ENCODE results near the gene PTPRM. TPM values are rescaled to one million over a fixed set of nuclear protein-coding genes. Genes with fewer than 3 reads are reported as not detected.

The PTPRM gene
- total and polyA plus RNA-seq, 2 of the 8 experiments (the other 6 are each of a cell fraction or from before 2014, with no cell fraction given) = 4.1 to 7.0 TPM

DNA sequence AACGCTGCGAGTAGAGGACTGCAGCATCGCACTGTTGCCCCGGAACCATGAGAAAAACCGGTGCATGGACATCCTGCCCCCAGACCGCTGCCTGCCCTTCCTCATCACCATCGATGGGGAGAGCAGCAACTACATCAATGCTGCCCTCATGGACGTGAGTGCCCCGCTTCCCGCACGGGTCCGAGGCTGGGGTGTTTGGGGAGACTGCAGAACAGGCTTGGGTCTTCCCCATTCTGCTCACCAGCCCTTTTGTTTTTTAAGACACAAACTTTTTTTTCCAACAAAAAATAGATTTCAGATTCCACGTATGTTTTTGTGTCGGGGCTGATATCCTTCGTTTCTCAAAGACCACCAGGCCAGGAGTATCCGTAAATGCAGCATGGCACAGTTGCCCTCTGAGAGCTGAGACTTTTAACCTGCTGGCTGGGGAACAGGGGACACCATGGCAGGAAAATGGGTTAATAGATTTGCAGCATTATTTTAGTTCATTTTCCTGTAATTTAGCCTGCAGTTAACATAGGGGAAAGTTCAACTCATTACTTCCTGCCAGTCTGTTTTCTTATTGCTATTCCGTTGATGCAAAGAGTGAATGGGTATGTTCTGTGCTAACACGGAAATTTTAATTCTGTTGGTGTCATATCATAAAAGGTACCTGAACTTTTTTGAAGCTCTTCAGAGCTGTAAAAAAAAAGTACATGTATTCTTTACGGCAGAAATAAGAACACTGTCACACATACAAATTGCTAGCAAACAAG is 812.2 kb downstream of the PTPRM start (continued):
- no peak for TF ChIP-seq HDAC2 (IDR thresholded peaks at IDR 0.05; ENCODE audit: borderline replicate concordance in 1 of 2, low read depth in 2 of 2, low read length in 2 of 2)
- TF ChIP-seq, protein P1, sequence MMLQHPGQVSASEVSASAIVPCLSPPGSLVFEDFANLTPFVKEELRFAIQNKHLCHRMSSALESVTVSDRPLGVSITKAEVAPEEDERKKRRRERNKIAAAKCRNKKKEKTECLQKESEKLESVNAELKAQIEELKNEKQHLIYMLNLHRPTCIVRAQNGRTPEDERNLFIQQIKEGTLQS (IDR thresholded peaks at IDR 0.05; ENCODE audit: insufficient read depth, low read depth, low read length) = no peak
- no peak for TF ChIP-seq TAF1 (IDR thresholded peaks at IDR 0.05; ENCODE audit: low read depth, low read length)
- no peak for TF ChIP-seq NRF1 (IDR thresholded peaks at IDR 0.05; ENCODE audit: low read depth, low read length)
- TF ChIP-seq EGR1 (IDR thresholded peaks at IDR 0.05; ENCODE audit: borderline replicate concordance, low read depth, low read length) = no peak
- TF ChIP-seq, protein P2, sequence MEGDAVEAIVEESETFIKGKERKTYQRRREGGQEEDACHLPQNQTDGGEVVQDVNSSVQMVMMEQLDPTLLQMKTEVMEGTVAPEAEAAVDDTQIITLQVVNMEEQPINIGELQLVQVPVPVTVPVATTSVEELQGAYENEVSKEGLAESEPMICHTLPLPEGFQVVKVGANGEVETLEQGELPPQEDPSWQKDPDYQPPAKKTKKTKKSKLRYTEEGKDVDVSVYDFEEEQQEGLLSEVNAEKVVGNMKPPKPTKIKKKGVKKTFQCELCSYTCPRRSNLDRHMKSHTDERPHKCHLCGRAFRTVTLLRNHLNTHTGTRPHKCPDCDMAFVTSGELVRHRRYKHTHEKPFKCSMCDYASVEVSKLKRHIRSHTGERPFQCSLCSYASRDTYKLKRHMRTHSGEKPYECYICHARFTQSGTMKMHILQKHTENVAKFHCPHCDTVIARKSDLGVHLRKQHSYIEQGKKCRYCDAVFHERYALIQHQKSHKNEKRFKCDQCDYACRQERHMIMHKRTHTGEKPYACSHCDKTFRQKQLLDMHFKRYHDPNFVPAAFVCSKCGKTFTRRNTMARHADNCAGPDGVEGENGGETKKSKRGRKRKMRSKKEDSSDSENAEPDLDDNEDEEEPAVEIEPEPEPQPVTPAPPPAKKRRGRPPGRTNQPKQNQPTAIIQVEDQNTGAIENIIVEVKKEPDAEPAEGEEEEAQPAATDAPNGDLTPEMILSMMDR (IDR thresholded peaks at IDR 0.05; ENCODE audit: control extremely low read depth in 1 of 3, insufficient read depth in 1 of 3, low read depth in 1 of 3, low read length in 3 of 3) = no peak
- TF ChIP-seq KDM1A (IDR thresholded peaks at IDR 0.05; ENCODE audit: borderline replicate concordance, low read length) = no peak
- TF ChIP-seq SP1 (IDR thresholded peaks at IDR 0.05; ENCODE audit: low read depth, low read length) = no peak
